ENCODE measurements around the gene WDR83. TPM values are rescaled to one million over a fixed set of nuclear protein-coding genes. Genes with fewer than 3 reads are reported as not detected.

The WDR83 gene
- total RNA-seq, 1 donor from 2014 or later = 27.1 TPM

- Mint-ChIP-seq H3K27me3 (ENCODE audit: insufficient read depth) (no peaks in the 10 kb centered on the region), H3K4me1 (ENCODE audit: low read depth) (peaks cover 47% of the 10 kb centered on the region), H3K27ac (peak overlapping the region; percentile 98), H3K9me3 (no peaks in the 10 kb centered on the region), H3K36me3 (ENCODE audit: low read depth) (peaks cover 36% of the 10 kb centered on the region), H3K4me3 (peak overlapping the region; percentile 95)
- intact Hi-C loops (cut with micrococcal nuclease) = loop anchor here (5.0 kb wide), 2 partner anchors 223 to 503 kb away; partner anchors contain the start of genes ZNF136 and ZNF443
- DNase-seq (ENCODE audit: low spot score) = peak; percentile 47
These were observed 1.4 kb upstream of the WDR83 start for GRCh38 chr19:12665281-12665573.

- peaks cover 47% of the 10 kb centered on the region for H3K4me1 Mint-ChIP-seq (ENCODE audit: low read depth)
- peak overlapping the region; percentile 98 for H3K27ac Mint-ChIP-seq
- H3K27me3 Mint-ChIP-seq (ENCODE audit: insufficient read depth) = no peaks in the 10 kb centered on the region
- intact Hi-C loops (cut with micrococcal nuclease) = loop anchor here (1.0 to 5.0 kb wide), 6 partner anchors 18 to 503 kb away; partner anchors contain the start of genes ZNF136 and ZNF443
- H3K9me3 Mint-ChIP-seq = no peaks in the 10 kb centered on the region
- DNase-seq (ENCODE audit: low spot score) = no peak
- H3K4me3 Mint-ChIP-seq = peak overlapping the region; percentile 95
- H3K36me3 Mint-ChIP-seq (ENCODE audit: low read depth) = peaks cover 35% of the 10 kb centered on the region
These were observed 839 bp upstream of the WDR83 start for GRCh38 chr19:12665671-12666264.

- Mint-ChIP-seq H3K4me3 (peak overlapping the region; percentile 95), H3K9me3 (no peaks in the 10 kb centered on the region), H3K36me3 (ENCODE audit: low read depth) (peaks cover 33% of the 10 kb centered on the region), H3K27me3 (ENCODE audit: insufficient read depth) (no peaks in the 10 kb centered on the region), H3K27ac (peak overlapping the region; percentile 99), H3K4me1 (ENCODE audit: low read depth) (peaks cover 55% of the 10 kb centered on the region)
- intact Hi-C loops (cut with micrococcal nuclease) = loop anchor here (5.0 kb wide), 2 partner anchors 226 to 506 kb away; partner anchors contain the start of genes ZNF136 and ZNF443
- no peak for DNase-seq (ENCODE audit: low spot score)
These were observed 1.2 kb downstream of the WDR83 start for GRCh38 chr19:12667731-12668302.

GRCh38 chr19:12668346-12668745 is 1.7 kb downstream of the WDR83 start:
- intact Hi-C loops (cut with micrococcal nuclease) = loop anchor here (5.0 kb wide), 2 partner anchors 226 to 506 kb away; partner anchors contain the start of genes ZNF136 and ZNF443
- no peaks in the 10 kb centered on the region for H3K9me3 Mint-ChIP-seq
- H3K4me1 Mint-ChIP-seq (ENCODE audit: low read depth) = peaks cover 55% of the 10 kb centered on the region
- DNase-seq (ENCODE audit: low spot score) = no peak
- H3K27ac Mint-ChIP-seq = peak overlapping the region; percentile 99
- H3K27me3 Mint-ChIP-seq (ENCODE audit: insufficient read depth) = no peaks in the 10 kb centered on the region
- H3K4me3 Mint-ChIP-seq = peak overlapping the region; percentile 95
- peaks cover 28% of the 10 kb centered on the region for H3K36me3 Mint-ChIP-seq (ENCODE audit: low read depth)

- Mint-ChIP-seq H3K9me3 (no peaks in the 10 kb centered on the region), H3K27ac (peak overlapping the region; percentile 99), H3K36me3 (ENCODE audit: low read depth) (peaks cover 25% of the 10 kb centered on the region), H3K4me3 (peak overlapping the region; percentile 95), H3K4me1 (ENCODE audit: low read depth) (peaks cover 55% of the 10 kb centered on the region), H3K27me3 (ENCODE audit: insufficient read depth) (no peaks in the 10 kb centered on the region)
- intact Hi-C loops (cut with micrococcal nuclease) = loop anchor here (1.0 to 5.0 kb wide), 8 partner anchors 12 to 507 kb away; partner anchors contain the start of genes DHPS, FBXW9, ZNF136 and ZNF443
- DNase-seq (ENCODE audit: low spot score) = peak; percentile 63
These were observed 2.3 kb downstream of the WDR83 start for GRCh38 chr19:12668932-12669269.

GRCh38 chr19:12669270-12670158 is 2.9 kb downstream of the WDR83 start:
- H3K27me3 Mint-ChIP-seq (ENCODE audit: insufficient read depth) = no peaks in the 10 kb centered on the region
- intact Hi-C loops (cut with micrococcal nuclease) = loop anchor here (1.0 to 5.0 kb wide), 9 partner anchors 12 to 507 kb away; partner anchors contain the start of genes DHPS, FBXW9, ZNF136 and ZNF443
- H3K4me1 Mint-ChIP-seq (ENCODE audit: low read depth) = peaks cover 51% of the 10 kb centered on the region
- H3K9me3 Mint-ChIP-seq = no peaks in the 10 kb centered on the region
- H3K4me3 Mint-ChIP-seq = peak overlapping the region; percentile 95
- peaks cover 25% of the 10 kb centered on the region for H3K36me3 Mint-ChIP-seq (ENCODE audit: low read depth)
- peak; percentile 65 for DNase-seq (ENCODE audit: low spot score)
- peak overlapping the region; percentile 99 for H3K27ac Mint-ChIP-seq

- intact Hi-C loops (cut with micrococcal nuclease) = loop anchor here (5.0 kb wide), 1 partner anchor 468 kb away; no protein-coding TSS in a partner anchor
- Mint-ChIP-seq H3K27me3 (ENCODE audit: insufficient read depth) (no peaks in the 10 kb centered on the region), H3K27ac (peak overlapping the region; percentile 99), H3K4me1 (ENCODE audit: low read depth) (peaks cover 44% of the 10 kb centered on the region), H3K4me3 (peak overlapping the region; percentile 95), H3K36me3 (ENCODE audit: low read depth) (peaks cover 25% of the 10 kb centered on the region), H3K9me3 (no peaks in the 10 kb centered on the region)
- DNase-seq (ENCODE audit: low spot score) = no peak
These were observed 3.7 kb downstream of the WDR83 start for GRCh38 chr19:12670159-12670928.

- DNase-seq (ENCODE audit: low spot score) = no peak
- H3K4me1 Mint-ChIP-seq (ENCODE audit: low read depth) = peaks cover 34% of the 10 kb centered on the region
- H3K9me3 Mint-ChIP-seq = no peaks in the 10 kb centered on the region
- intact Hi-C loops (cut with micrococcal nuclease) = loop anchor here (1.0 to 5.0 kb wide), 3 partner anchors 32 to 470 kb away; no protein-coding TSS in a partner anchor
- no peaks in the 10 kb centered on the region for H3K27me3 Mint-ChIP-seq (ENCODE audit: insufficient read depth)
- peaks cover 33% of the 10 kb centered on the region for H3K36me3 Mint-ChIP-seq (ENCODE audit: low read depth)
- no peak overlapping the region for H3K27ac Mint-ChIP-seq
- no peak overlapping the region for H3K4me3 Mint-ChIP-seq
These were observed 6.1 kb downstream of the WDR83 start for GRCh38 chr19:12672744-12673143.

- Mint-ChIP-seq H3K27ac (no peak overlapping the region), H3K4me3 (no peak overlapping the region), H3K27me3 (ENCODE audit: insufficient read depth) (no peaks in the 10 kb centered on the region), H3K36me3 (ENCODE audit: low read depth) (peaks cover 39% of the 10 kb centered on the region), H3K9me3 (no peaks in the 10 kb centered on the region), H3K4me1 (ENCODE audit: low read depth) (peaks cover 20% of the 10 kb centered on the region)
- no peak for DNase-seq (ENCODE audit: low spot score)
- intact Hi-C loops (cut with micrococcal nuclease) = no loop called here
These were observed 8.8 kb downstream of the WDR83 start for GRCh38 chr19:12675399-12675798.

GRCh38 chr19:12675940-12676339 is 9.3 kb downstream of the WDR83 start:
- Mint-ChIP-seq H3K27ac (no peak overlapping the region), H3K9me3 (no peaks in the 10 kb centered on the region), H3K36me3 (ENCODE audit: low read depth) (peaks cover 41% of the 10 kb centered on the region), H3K4me1 (ENCODE audit: low read depth) (peaks cover 20% of the 10 kb centered on the region), H3K4me3 (no peak overlapping the region), H3K27me3 (ENCODE audit: insufficient read depth) (no peaks in the 10 kb centered on the region)
- DNase-seq (ENCODE audit: low spot score) = no peak
- intact Hi-C loops (cut with micrococcal nuclease) = no loop called here

- intact Hi-C loops (cut with micrococcal nuclease) = no loop called here
- H3K36me3 Mint-ChIP-seq (ENCODE audit: low read depth) = peaks cover 43% of the 10 kb centered on the region
- no peak overlapping the region for H3K4me3 Mint-ChIP-seq
- H3K4me1 Mint-ChIP-seq (ENCODE audit: low read depth) = peaks cover 20% of the 10 kb centered on the region
- peak overlapping the region; percentile 54 for H3K27ac Mint-ChIP-seq
- DNase-seq (ENCODE audit: low spot score) = peak; percentile 74
- no peaks in the 10 kb centered on the region for H3K27me3 Mint-ChIP-seq (ENCODE audit: insufficient read depth)
- H3K9me3 Mint-ChIP-seq = no peaks in the 10 kb centered on the region
These were observed 9.8 kb downstream of the WDR83 start for GRCh38 chr19:12676384-12676792.

GRCh38 chr19:12676928-12677327 is 10.3 kb downstream of the WDR83 start:
- peak overlapping the region; percentile 27 for H3K27ac Mint-ChIP-seq
- no peak overlapping the region for H3K4me3 Mint-ChIP-seq
- no peak for DNase-seq (ENCODE audit: low spot score)
- peaks cover 18% of the 10 kb centered on the region for H3K4me1 Mint-ChIP-seq (ENCODE audit: low read depth)
- no peaks in the 10 kb centered on the region for H3K27me3 Mint-ChIP-seq (ENCODE audit: insufficient read depth)
- H3K9me3 Mint-ChIP-seq = no peaks in the 10 kb centered on the region
- intact Hi-C loops (cut with micrococcal nuclease) = no loop called here
- H3K36me3 Mint-ChIP-seq (ENCODE audit: low read depth) = peaks cover 42% of the 10 kb centered on the region
